GM20000 (cell line): ENCODE results near the gene PPP2R5C.

ENCODE experiments used
- DNase-seq: peaks from one replicate; pipeline ENCODE4 v3.0.0; 2012; ENCODE audit warnings: low spot score
- CTCF ChIP-seq: IDR thresholded peaks from 2 replicates; pipeline ENCODE4 v1.5.1; 2012; ENCODE audit warnings: mild to moderate bottlenecking, control low read depth; ENCODE audit errors: extremely low read depth, missing control alignments

PPP2R5C gene

GRCh38 chr14:101761881-101762529 lies 496 bp downstream of the PPP2R5C start:
- DNase-seq = peak; percentile 76
- no peak for TF ChIP-seq CTCF

- DNase-seq = no peak
- TF ChIP-seq CTCF = no peak
These were observed 1.1 kb downstream of the PPP2R5C start for GRCh38 chr14:101762530-101763101.

GRCh38 chr14:101763941-101764709 lies 2.6 kb downstream of the PPP2R5C start:
- no peak for DNase-seq
- no peak for TF ChIP-seq CTCF

- no peak for TF ChIP-seq CTCF
- DNase-seq = no peak
These were observed 6.3 kb downstream of the PPP2R5C start for GRCh38 chr14:101767618-101768362.

GRCh38 chr14:101770183-101770582 lies 8.7 kb downstream of the PPP2R5C start:
- no peak for DNase-seq
- no peak for TF ChIP-seq CTCF

GRCh38 chr14:101772770-101773169 lies 11.3 kb downstream of the PPP2R5C start:
- DNase-seq = no peak
- no peak for TF ChIP-seq CTCF
